ENCODE results near the gene TECPR2. TPM values are rescaled to one million over a fixed set of nuclear protein-coding genes. Genes with fewer than 3 reads are reported as not detected.

The TECPR2 gene
- total and polyA plus RNA-seq, 2 of the 13 experiments (the other 11 are each of a cell fraction or from before 2014, with no cell fraction given): 3.5 to 5.7 TPM

GRCh38 chr14:102321456-102322422, 41.0 kb upstream of the TECPR2 start (continued):
- no peak for TF ChIP-seq NFYC (CRISPR knock-in tag; IDR thresholded peaks at IDR 0.05)
- TF ChIP-seq CCDC6 (CRISPR knock-in tag; IDR thresholded peaks at IDR 0.05): 0 out of 2 replicates have a peak, but pooled peaks have one; percentile 8
- TF ChIP-seq LRRFIP1 (CRISPR knock-in tag; conservative IDR thresholded peaks at IDR 0.05): no peak
- TF ChIP-seq SNAI1 (CRISPR knock-in tag; IDR thresholded peaks at IDR 0.05; ENCODE audit: borderline replicate concordance): no peak
- no peak for TF ChIP-seq HBP1 (CRISPR knock-in tag; IDR thresholded peaks at IDR 0.05; ENCODE audit: low read depth)
- TF ChIP-seq ZNF207 (IDR thresholded peaks at IDR 0.05; ENCODE audit: borderline replicate concordance): no peak
- no peak for TF ChIP-seq SATB2 (CRISPR knock-in tag; IDR thresholded peaks at IDR 0.05)
- no peak for TF ChIP-seq ZNF577 (CRISPR knock-in tag; IDR thresholded peaks at IDR 0.05; ENCODE audit: borderline replicate concordance, low read depth)
- TF ChIP-seq THAP7 (CRISPR knock-in tag; IDR thresholded peaks at IDR 0.05): no peak
- peak; percentile 51 for TF ChIP-seq CEBPG (CRISPR knock-in tag; IDR thresholded peaks at IDR 0.05)
- no peak for TF ChIP-seq NFIB (CRISPR knock-in tag; IDR thresholded peaks at IDR 0.05; ENCODE audit: borderline replicate concordance)
- peak; percentile 56 for TF ChIP-seq ZGPAT (CRISPR knock-in tag; IDR thresholded peaks at IDR 0.05)
- peak; percentile 61 for TF ChIP-seq SAP130 (CRISPR knock-in tag; IDR thresholded peaks at IDR 0.05; ENCODE audit: low read depth)
- no peak for TF ChIP-seq IRX3 (CRISPR knock-in tag; IDR thresholded peaks at IDR 0.05; ENCODE audit: borderline replicate concordance, low read depth)
- TF ChIP-seq ZNF703 (CRISPR knock-in tag; IDR thresholded peaks at IDR 0.05; ENCODE audit: borderline replicate concordance): no peak
- no peak for TF ChIP-seq FOXA1 (IDR thresholded peaks at IDR 0.05)
- TF ChIP-seq FOXA1 (CRISPR knock-in tag; IDR thresholded peaks at IDR 0.05): 0 out of 2 replicates have a peak, but pooled peaks have one; percentile 32
- TF ChIP-seq MYC (CRISPR knock-in tag; IDR thresholded peaks at IDR 0.05; ENCODE audit: borderline replicate concordance): no peak; the same call in 1 of the 2 replicates
- TF ChIP-seq KDM4B (CRISPR knock-in tag; IDR thresholded peaks at IDR 0.05): no peak
- no peak for TF ChIP-seq ZNF615 (CRISPR knock-in tag; IDR thresholded peaks at IDR 0.05; ENCODE audit: borderline replicate concordance)
- peak; percentile 37; the same call in 1 of the 2 replicates for TF ChIP-seq HDAC2 (CRISPR knock-in tag; IDR thresholded peaks at IDR 0.05)
- TF ChIP-seq ZNF850 (CRISPR knock-in tag; conservative IDR thresholded peaks at IDR 0.05): no peak
- peak; percentile 4 for TF ChIP-seq XRCC5 (optimal IDR thresholded peaks at IDR 0.05; ENCODE audit: low read length)
- TF ChIP-seq ZNF292 (CRISPR knock-in tag; IDR thresholded peaks at IDR 0.05; ENCODE audit: borderline replicate concordance, low read depth): no peak
- TF ChIP-seq SMC3 (IDR thresholded peaks at IDR 0.05; ENCODE audit: low read length): no peak
